Parathyroid adenoma (tissue), 2 donors: ENCODE data around the gene RELN.

Source experiments
- H2AFZ ChIP-seq: fragments of 300-600 bp; sonication (generic); one replicate; pipeline ENCODE4 v1.7.0; 2017; ENCODE audit warnings: antibody characterized with exemption, mild to moderate bottlenecking
- H3K27ac ChIP-seq: fragments of 300-600 bp; sonication (generic); one replicate; pipeline ENCODE4 v1.7.0; 2017
- H3K27me3 ChIP-seq: fragments of 300-600 bp; sonication (generic); one replicate; pipeline ENCODE4 v1.7.0; 2017; ENCODE audit warnings: low read length; ENCODE audit not compliant: control insufficient read depth, insufficient read depth
- H3K36me3 ChIP-seq: fragments of 300-600 bp; sonication (generic); one replicate; pipeline ENCODE4 v1.7.0; 2017; ENCODE audit warnings: low read length; ENCODE audit not compliant: control insufficient read depth, insufficient read depth
- H3K4me1 ChIP-seq: fragments of 300-600 bp; sonication (generic); one replicate; pipeline ENCODE4 v1.7.0; 2017; ENCODE audit warnings: control low read depth
- H3K4me2 ChIP-seq: fragments of 300-600 bp; sonication (generic); one replicate; pipeline ENCODE4 v1.7.0; 2017; ENCODE audit warnings: low read length
- H3K4me3 ChIP-seq: fragments of 300-600 bp; sonication (generic); one replicate; pipeline ENCODE4 v1.7.0; 2017; ENCODE audit warnings: low read depth, low read length
- H3K79me2 ChIP-seq: fragments of 300-600 bp; sonication (generic); one replicate; pipeline ENCODE4 v1.7.0; 2017; ENCODE audit warnings: control low read depth
- H3K9ac ChIP-seq: fragments of 300-600 bp; sonication (generic); one replicate; pipeline ENCODE4 v1.7.0; 2017; ENCODE audit warnings: mild to moderate bottlenecking
- H3K9me3 ChIP-seq: fragments of 300-600 bp; sonication (generic); one replicate; pipeline ENCODE4 v1.7.0; 2017; ENCODE audit warnings: low read length; ENCODE audit not compliant: control insufficient read depth
- CTCF ChIP-seq: fragments of 300-600 bp; sonication (generic); IDR thresholded peaks from one replicate; pipeline ENCODE4 v1.7.0; 2017; ENCODE audit warnings: antibody characterized with exemption, mild to moderate bottlenecking
- donor health status: primary hyperparathyroidism.

Gene RELN

GRCh38 chr7:103592187-103592586 lies 397.3 kb downstream of the RELN start:
- no peaks in the 10 kb centered on the region for H3K9me3 ChIP-seq
- no peaks in the 10 kb centered on the region for H3K27me3 ChIP-seq
- no peak overlapping the region for H3K27ac ChIP-seq
- H2AFZ ChIP-seq: no peak overlapping the region
- no peak overlapping the region for H3K9ac ChIP-seq
- H3K36me3 ChIP-seq: no peaks in the 10 kb centered on the region
- no peaks in the 10 kb centered on the region for H3K79me2 ChIP-seq
- no peak overlapping the region for H3K4me3 ChIP-seq
- no peaks in the 10 kb centered on the region for H3K4me1 ChIP-seq
- no peak overlapping the region for H3K4me2 ChIP-seq
- no peak for TF ChIP-seq CTCF

- Histone ChIP-seq H3K9me3 (no peaks in the 10 kb centered on the region), H3K4me1 (no peaks in the 10 kb centered on the region), H3K27ac (no peak overlapping the region), H3K9ac (no peak overlapping the region), H2AFZ (no peak overlapping the region), H3K27me3 (no peaks in the 10 kb centered on the region), H3K4me3 (no peak overlapping the region), H3K36me3 (no peaks in the 10 kb centered on the region), H3K79me2 (no peaks in the 10 kb centered on the region), H3K4me2 (no peak overlapping the region)
- no peak for TF ChIP-seq CTCF
Measured at GRCh38 chr7:103580031-103580430, 409.4 kb downstream of the RELN start.

- Histone ChIP-seq H3K4me3 (no peak overlapping the region), H3K79me2 (no peaks in the 10 kb centered on the region), H3K27me3 (no peaks in the 10 kb centered on the region), H3K9ac (no peak overlapping the region), H3K4me1 (no peaks in the 10 kb centered on the region), H3K36me3 (no peaks in the 10 kb centered on the region), H2AFZ (no peak overlapping the region), H3K27ac (no peak overlapping the region), H3K9me3 (no peaks in the 10 kb centered on the region), H3K4me2 (no peak overlapping the region)
- TF ChIP-seq CTCF: no peak
Measured at GRCh38 chr7:103577059-103577458, 412.4 kb downstream of the RELN start.

- no peak overlapping the region for H3K9ac ChIP-seq
- H3K36me3 ChIP-seq: no peaks in the 10 kb centered on the region
- H3K4me2 ChIP-seq: no peak overlapping the region
Measured at GRCh38 chr7:103576641-103577040, 412.8 kb downstream of the RELN start.

More at GRCh38 chr7:103576641-103577040, 412.8 kb downstream of the RELN start:
- Histone ChIP-seq H3K9me3 (no peaks in the 10 kb centered on the region), H3K27ac (no peak overlapping the region), H3K27me3 (no peaks in the 10 kb centered on the region), H2AFZ (no peak overlapping the region), H3K4me3 (no peak overlapping the region), H3K79me2 (no peaks in the 10 kb centered on the region), H3K4me1 (no peaks in the 10 kb centered on the region)
- TF ChIP-seq CTCF: no peak
